ENCODE measurements around the gene SMURF1.

The SMURF1 gene

GRCh38 chr7:99013266-99014112, 130.4 kb downstream of the SMURF1 start:
- Histone ChIP-seq H3K36me3 (ENCODE audit: insufficient read depth, low read length) (peaks cover 68% of the 10 kb centered on the region), H2AFZ (ENCODE audit: low read depth, low read length) (no peak overlapping the region), H3K9me3 (ENCODE audit: low read length) (peaks cover 4% of the 10 kb centered on the region), H3K4me1 (ENCODE audit: insufficient read depth, low read length) (no peaks in the 10 kb centered on the region), H3K27me3 (ENCODE audit: insufficient read depth, low read length) (no peaks in the 10 kb centered on the region), H3K4me3 (ENCODE audit: low read length) (no peak overlapping the region)

- peaks cover 73% of the 10 kb centered on the region for H3K36me3 ChIP-seq (ENCODE audit: insufficient read depth, low read length)
- peaks cover 4% of the 10 kb centered on the region for H3K9me3 ChIP-seq (ENCODE audit: low read length)
- no peak overlapping the region for H2AFZ ChIP-seq (ENCODE audit: low read depth, low read length)
- no peaks in the 10 kb centered on the region for H3K27me3 ChIP-seq (ENCODE audit: insufficient read depth, low read length)
- no peak overlapping the region for H3K4me3 ChIP-seq (ENCODE audit: low read length)
- H3K4me1 ChIP-seq (ENCODE audit: insufficient read depth, low read length) = no peaks in the 10 kb centered on the region
These were observed 131.2 kb downstream of the SMURF1 start for GRCh38 chr7:99012722-99013121.

- Histone ChIP-seq H3K9me3 (ENCODE audit: low read length) (peaks cover 4% of the 10 kb centered on the region), H3K27me3 (ENCODE audit: insufficient read depth, low read length) (no peaks in the 10 kb centered on the region), H2AFZ (ENCODE audit: low read depth, low read length) (no peak overlapping the region), H3K4me3 (ENCODE audit: low read length) (no peak overlapping the region), H3K36me3 (ENCODE audit: insufficient read depth, low read length) (peaks cover 76% of the 10 kb centered on the region), H3K4me1 (ENCODE audit: insufficient read depth, low read length) (no peaks in the 10 kb centered on the region)
These were observed 132.1 kb downstream of the SMURF1 start for GRCh38 chr7:99011706-99012404.

GRCh38 chr7:99011341-99011705, 132.6 kb downstream of the SMURF1 start:
- Histone ChIP-seq H3K9me3 (ENCODE audit: low read length) (peaks cover 4% of the 10 kb centered on the region), H3K27me3 (ENCODE audit: insufficient read depth, low read length) (no peaks in the 10 kb centered on the region), H3K4me3 (ENCODE audit: low read length) (no peak overlapping the region), H2AFZ (ENCODE audit: low read depth, low read length) (no peak overlapping the region), H3K4me1 (ENCODE audit: insufficient read depth, low read length) (no peaks in the 10 kb centered on the region), H3K36me3 (ENCODE audit: insufficient read depth, low read length) (peaks cover 79% of the 10 kb centered on the region)

- H3K4me3 ChIP-seq (ENCODE audit: low read length) = no peak overlapping the region
- H3K27me3 ChIP-seq (ENCODE audit: insufficient read depth, low read length) = no peaks in the 10 kb centered on the region
- H3K4me1 ChIP-seq (ENCODE audit: insufficient read depth, low read length) = no peaks in the 10 kb centered on the region
- H2AFZ ChIP-seq (ENCODE audit: low read depth, low read length) = no peak overlapping the region
- H3K36me3 ChIP-seq (ENCODE audit: insufficient read depth, low read length) = peaks cover 84% of the 10 kb centered on the region
- H3K9me3 ChIP-seq (ENCODE audit: low read length) = peaks cover 4% of the 10 kb centered on the region
These were observed 133.6 kb downstream of the SMURF1 start for GRCh38 chr7:99010281-99010680.

- Histone ChIP-seq H2AFZ (ENCODE audit: low read depth, low read length) (no peak overlapping the region), H3K9me3 (ENCODE audit: low read length) (no peaks in the 10 kb centered on the region), H3K36me3 (ENCODE audit: insufficient read depth, low read length) (peaks cover 85% of the 10 kb centered on the region), H3K27me3 (ENCODE audit: insufficient read depth, low read length) (no peaks in the 10 kb centered on the region), H3K4me3 (ENCODE audit: low read length) (no peak overlapping the region), H3K4me1 (ENCODE audit: insufficient read depth, low read length) (no peaks in the 10 kb centered on the region)
These were observed 134.9 kb downstream of the SMURF1 start for GRCh38 chr7:99008921-99009530.

GRCh38 chr7:99008181-99008631, 135.7 kb downstream of the SMURF1 start:
- Histone ChIP-seq H3K4me1 (ENCODE audit: insufficient read depth, low read length) (no peaks in the 10 kb centered on the region), H3K9me3 (ENCODE audit: low read length) (no peaks in the 10 kb centered on the region), H3K27me3 (ENCODE audit: insufficient read depth, low read length) (no peaks in the 10 kb centered on the region), H3K4me3 (ENCODE audit: low read length) (no peak overlapping the region), H2AFZ (ENCODE audit: low read depth, low read length) (no peak overlapping the region), H3K36me3 (ENCODE audit: insufficient read depth, low read length) (peaks cover 81% of the 10 kb centered on the region)

GRCh38 chr7:99006739-99007424, 137.0 kb downstream of the SMURF1 start:
- H3K27me3 ChIP-seq (ENCODE audit: insufficient read depth, low read length) = no peaks in the 10 kb centered on the region
- no peak overlapping the region for H2AFZ ChIP-seq (ENCODE audit: low read depth, low read length)
- no peak overlapping the region for H3K4me3 ChIP-seq (ENCODE audit: low read length)
- H3K36me3 ChIP-seq (ENCODE audit: insufficient read depth, low read length) = peaks cover 81% of the 10 kb centered on the region
- no peaks in the 10 kb centered on the region for H3K9me3 ChIP-seq (ENCODE audit: low read length)
- no peaks in the 10 kb centered on the region for H3K4me1 ChIP-seq (ENCODE audit: insufficient read depth, low read length)

GRCh38 chr7:99005776-99006175, 138.1 kb downstream of the SMURF1 start:
- Histone ChIP-seq H2AFZ (ENCODE audit: low read depth, low read length) (no peak overlapping the region), H3K9me3 (ENCODE audit: low read length) (no peaks in the 10 kb centered on the region), H3K4me1 (ENCODE audit: insufficient read depth, low read length) (no peaks in the 10 kb centered on the region), H3K4me3 (ENCODE audit: low read length) (no peak overlapping the region), H3K36me3 (ENCODE audit: insufficient read depth, low read length) (peaks cover 74% of the 10 kb centered on the region), H3K27me3 (ENCODE audit: insufficient read depth, low read length) (no peaks in the 10 kb centered on the region)

GRCh38 chr7:99004781-99005500, 139.0 kb downstream of the SMURF1 start:
- Histone ChIP-seq H2AFZ (ENCODE audit: low read depth, low read length) (no peak overlapping the region), H3K4me3 (ENCODE audit: low read length) (no peak overlapping the region), H3K36me3 (ENCODE audit: insufficient read depth, low read length) (peaks cover 74% of the 10 kb centered on the region), H3K27me3 (ENCODE audit: insufficient read depth, low read length) (no peaks in the 10 kb centered on the region), H3K9me3 (ENCODE audit: low read length) (no peaks in the 10 kb centered on the region), H3K4me1 (ENCODE audit: insufficient read depth, low read length) (no peaks in the 10 kb centered on the region)

GRCh38 chr7:99004216-99004615, 139.7 kb downstream of the SMURF1 start:
- no peaks in the 10 kb centered on the region for H3K4me1 ChIP-seq (ENCODE audit: insufficient read depth, low read length)
- H3K9me3 ChIP-seq (ENCODE audit: low read length) = no peaks in the 10 kb centered on the region
- H3K27me3 ChIP-seq (ENCODE audit: insufficient read depth, low read length) = no peaks in the 10 kb centered on the region
- H2AFZ ChIP-seq (ENCODE audit: low read depth, low read length) = no peak overlapping the region
- no peak overlapping the region for H3K4me3 ChIP-seq (ENCODE audit: low read length)
- H3K36me3 ChIP-seq (ENCODE audit: insufficient read depth, low read length) = peaks cover 72% of the 10 kb centered on the region

GRCh38 chr7:99003419-99003818, 140.5 kb downstream of the SMURF1 start:
- Histone ChIP-seq H3K9me3 (ENCODE audit: low read length) (no peaks in the 10 kb centered on the region), H3K36me3 (ENCODE audit: insufficient read depth, low read length) (peaks cover 73% of the 10 kb centered on the region), H3K4me1 (ENCODE audit: insufficient read depth, low read length) (no peaks in the 10 kb centered on the region), H3K27me3 (ENCODE audit: insufficient read depth, low read length) (no peaks in the 10 kb centered on the region), H2AFZ (ENCODE audit: low read depth, low read length) (no peak overlapping the region), H3K4me3 (ENCODE audit: low read length) (no peak overlapping the region)
